ENCODE results near the gene KIF13A.
"Not testable (repeated sequence)": the region's sequence is repeated elsewhere in the genome, so short reads cannot be mapped to it uniquely, and the experiment has no call there.

Gene KIF13A

DNA sequence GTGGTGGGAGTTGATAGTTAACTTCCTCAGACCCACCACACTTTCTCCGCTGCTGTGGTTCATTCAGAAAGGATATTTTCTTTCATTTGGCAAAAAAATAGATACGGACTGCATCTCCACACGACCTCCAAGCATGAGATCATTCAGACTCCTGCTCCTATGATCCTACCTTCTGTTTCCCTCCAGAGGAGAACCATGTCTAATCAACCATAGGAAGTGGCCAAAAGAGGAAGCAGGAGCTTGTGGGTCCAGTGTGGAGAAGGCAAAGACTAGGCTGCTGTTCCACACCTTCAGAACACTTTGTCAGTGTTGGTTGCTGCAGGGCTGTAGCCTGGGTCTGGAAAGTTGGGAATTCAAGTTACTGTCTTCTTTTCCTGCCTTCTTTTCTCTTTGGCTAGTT is 10.6 kb upstream of the KIF13A start:
- no peak for DNase-seq

DNA sequence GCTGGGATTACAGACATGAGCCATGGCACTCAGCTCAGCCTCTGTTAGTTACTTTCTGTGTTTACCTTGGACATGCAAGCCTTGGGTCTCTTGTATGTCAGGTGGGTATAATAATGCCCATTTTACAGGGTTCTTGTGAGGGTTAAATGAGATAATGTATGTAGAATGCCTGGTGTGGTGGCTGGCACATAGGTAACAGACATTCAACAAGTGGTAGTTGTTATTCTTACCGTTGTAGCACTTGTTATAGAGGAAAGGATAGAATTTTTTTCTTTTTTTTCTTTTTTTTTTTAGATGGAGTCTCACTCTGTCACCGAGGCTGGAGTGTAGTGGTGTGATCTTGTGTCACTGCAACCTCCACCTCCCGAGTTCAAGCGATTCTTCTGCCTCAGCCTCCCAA is 8.0 kb upstream of the KIF13A start:
- DNase-seq: no peak

DNA sequence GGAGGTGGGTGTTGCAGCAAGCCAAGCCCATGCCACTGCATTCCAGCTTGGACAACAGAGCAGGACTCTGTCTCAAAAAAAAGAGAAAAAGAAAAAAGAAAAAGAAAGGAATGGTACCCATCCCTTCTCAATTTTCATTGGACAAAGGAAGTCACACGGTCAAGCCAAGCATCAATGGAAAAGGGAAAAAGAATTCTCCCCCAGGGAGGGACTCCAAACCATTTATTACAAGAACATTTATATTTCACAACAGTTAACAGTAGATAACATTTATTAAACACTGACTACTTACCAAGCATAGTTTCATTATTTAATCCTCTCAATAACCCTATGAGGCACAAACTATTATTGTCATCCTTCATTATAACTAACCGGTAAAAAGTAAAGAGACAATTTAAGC is 6.6 kb upstream of the KIF13A start:
- no peak for DNase-seq

DNA sequence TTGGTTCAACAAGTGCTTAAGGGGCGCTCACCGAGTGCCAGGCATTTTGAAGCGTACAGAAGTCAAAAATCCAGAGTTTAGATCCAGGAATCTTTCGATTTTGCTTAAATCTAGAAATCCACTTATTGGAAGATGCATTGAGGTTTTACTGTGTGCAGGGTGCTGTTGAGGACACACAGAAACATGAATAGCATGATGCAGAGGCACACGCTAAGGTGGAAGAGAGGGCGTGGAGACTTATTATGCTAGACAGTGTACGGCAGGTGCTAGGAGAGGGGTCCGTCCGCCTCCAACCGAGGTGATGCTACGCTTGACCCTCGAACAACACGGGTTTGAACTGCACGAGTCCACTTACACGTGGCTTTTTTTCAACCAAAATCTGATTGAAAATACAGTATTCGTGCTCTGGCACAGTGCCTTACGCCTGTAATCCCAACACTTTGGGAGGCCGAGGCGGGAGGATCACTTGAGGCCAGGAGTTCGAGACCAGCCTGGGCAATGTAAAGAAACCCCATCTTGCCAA is 1.0 kb upstream of the KIF13A start:
- DNase-seq: peak; percentile 26

DNA sequence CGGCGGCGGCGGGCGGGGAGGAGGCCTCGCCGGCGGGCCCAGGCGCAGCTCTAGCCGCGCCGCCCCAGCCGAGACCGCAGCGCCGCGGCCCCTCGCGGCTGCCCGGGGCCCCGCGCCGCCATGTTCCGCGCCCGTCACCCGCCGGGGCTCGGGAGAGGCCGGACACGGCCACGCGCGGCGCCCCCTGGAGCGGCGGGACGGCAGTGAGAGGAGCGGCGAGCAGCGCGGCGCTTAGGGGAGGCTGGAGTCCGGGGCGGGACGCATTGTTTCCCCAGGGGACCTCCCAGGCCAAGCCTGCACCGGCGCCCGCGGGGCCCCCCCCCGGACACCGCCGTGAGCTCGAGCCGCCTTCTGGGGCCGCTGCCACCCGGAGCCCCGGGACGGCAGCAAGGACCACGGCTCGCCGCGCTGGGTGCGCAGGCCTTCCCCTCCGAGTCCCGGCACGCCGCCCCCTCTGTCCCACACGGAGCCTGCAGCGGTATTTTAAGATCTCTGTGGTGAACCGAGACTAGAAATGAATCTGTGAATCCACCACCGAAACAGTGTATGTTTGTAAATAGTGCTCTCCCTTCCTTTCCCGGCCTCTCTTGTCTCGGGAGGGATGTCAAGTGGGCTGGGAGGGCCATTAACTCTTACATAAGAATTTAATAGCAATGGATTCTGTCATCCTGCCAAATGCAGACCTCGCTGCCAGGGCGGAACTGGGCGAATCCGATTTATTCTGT is 424 bp upstream of the KIF13A start:
- DNase-seq: no peak

DNA sequence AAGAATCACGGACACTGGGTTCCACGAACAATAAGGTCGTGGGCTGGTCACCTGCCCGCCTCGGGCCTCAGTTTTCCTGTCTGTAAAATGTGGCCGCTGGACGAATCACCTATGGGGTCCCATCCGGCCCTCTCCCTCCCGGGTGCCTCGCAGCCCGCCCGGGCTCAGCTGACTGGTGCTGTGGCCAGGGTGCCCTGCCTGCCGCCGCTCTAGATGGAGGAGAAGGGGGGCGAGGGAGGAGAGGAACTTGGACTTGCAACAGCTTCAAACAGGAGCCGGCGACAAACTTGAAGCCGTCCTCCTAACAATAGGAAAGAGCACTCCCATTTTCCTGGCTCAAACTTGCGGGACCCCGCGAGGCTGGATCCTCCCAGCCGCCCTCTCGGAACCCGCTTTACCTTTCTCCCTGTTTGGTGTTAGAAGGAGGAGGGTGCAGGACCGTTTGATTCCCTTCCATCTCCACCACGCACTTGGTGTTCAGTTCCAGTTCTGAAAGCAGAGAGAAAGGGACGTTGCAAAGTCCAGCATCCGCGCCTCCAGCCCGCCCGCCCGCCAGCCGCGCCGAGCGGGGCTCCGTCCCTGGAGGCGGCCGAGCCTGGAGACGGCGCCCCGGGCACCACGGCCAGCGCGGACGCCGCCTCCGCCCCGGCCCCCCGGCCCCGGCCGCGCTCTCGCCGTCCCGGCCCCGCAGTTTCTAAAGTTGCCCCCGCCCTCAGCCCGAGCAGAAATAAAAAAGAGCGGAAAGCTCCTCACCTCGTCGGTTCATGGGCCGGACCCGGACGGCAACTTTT is 584 bp downstream of the KIF13A start:
- DNase-seq: no peak

DNA sequence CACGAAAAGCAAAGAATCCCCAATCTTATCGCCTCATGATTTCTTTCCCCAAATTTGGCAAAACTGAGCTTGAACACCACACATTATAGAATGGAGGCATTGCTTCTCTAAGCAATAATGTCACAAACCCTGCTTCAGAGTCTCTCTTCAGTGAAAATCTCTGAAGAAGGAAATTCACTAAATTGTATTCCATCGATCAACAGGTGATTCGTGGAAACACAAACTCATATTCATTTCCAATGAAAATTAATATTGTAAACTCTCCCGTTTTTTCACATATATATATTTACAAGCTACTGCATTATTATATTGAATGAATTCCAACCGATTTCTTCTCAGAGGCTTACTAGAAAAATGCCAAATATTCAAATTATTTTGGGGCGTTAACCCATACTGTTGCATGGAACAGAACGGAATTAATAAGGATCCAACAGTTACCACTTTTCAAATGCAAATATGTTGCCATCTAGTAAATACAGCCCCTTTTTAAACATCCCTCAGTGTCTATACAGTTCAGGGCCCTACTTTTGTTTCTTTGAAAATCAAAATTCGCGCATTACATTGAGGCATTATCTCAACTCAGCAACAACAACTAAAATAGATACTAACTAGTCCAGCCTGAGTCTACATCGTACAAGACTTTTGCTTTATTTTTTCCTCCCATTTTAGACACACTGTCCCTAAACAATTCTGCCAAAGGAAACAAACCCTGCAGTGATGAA is 1.3 kb downstream of the KIF13A start:
- no peak for DNase-seq

DNA sequence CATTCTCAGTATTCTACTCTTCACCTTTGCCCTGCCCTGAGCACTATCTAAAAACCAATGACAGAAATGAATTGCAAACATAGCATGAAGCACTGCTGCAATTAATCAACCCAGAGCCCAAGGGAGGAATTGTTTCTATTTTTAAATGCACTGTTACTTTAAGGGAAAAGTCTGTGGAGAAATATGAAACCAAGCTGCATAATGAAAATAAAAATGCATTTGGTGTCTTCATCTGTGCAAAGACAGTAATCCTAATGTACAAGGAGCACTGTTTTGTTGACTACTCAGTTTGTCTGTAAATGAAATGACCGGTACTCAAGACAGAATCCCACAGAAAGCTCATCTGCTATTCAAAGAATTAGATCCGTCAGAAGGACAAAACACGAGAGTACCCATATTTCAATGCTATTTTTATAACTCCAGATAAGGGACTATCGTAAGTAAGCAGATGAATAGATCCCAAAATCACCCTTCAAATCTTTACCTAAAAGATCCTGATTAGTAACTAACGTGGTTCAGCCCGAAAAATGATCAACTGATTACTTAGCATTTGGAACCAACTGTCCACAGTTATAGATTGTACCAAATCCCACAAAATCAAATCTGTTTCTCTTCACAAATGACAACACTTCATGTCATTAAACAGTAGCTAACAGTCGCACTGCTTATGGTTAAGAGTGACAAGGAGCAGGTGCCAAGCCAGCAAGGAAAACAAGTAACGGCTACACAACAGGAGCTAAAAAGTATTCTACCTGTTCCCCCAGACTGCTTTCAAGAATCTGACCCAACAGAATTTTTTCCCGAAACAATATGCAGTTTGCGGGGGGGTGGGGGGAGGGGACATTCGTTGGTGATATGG is 2.4 kb downstream of the KIF13A start:
- no peak for DNase-seq

DNA sequence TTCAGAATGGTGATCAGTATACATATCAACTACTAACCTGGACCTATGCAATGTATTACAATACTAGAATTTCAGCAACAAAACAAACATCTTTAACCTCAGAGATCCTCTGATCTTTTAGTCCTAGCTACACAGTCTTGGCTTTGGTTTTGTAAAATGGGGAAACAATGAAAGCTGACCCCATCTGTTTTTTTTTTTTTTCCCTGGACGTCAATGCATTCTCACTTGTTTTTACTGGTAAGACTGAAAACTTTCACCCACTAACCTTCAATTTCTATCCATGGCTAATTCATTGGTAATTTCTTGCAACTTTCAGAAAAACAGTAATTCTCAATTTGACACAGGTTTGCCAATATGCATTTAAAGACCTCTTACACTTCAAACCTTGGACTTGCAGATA is 3.0 kb downstream of the KIF13A start:
- no peak for DNase-seq

DNA sequence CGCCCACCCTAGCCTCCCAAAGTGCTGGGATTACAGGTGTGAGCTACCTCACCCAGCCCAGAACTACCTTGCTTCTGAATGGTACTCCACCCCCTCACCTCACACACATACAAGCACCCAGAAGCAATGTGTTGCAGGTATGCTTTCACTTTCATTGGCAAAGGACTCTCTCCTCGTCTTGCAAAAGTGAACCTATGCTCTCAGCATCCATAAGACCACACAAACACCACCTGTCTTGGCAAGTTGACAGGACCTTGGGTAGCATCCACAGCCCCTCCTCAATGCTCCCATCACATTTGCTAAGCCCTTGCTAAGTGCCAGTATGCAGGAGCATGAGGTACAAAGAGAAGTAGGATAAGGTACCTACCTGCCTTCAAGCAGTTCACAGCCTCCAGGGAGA is 3.7 kb downstream of the KIF13A start:
- DNase-seq: no peak

DNA sequence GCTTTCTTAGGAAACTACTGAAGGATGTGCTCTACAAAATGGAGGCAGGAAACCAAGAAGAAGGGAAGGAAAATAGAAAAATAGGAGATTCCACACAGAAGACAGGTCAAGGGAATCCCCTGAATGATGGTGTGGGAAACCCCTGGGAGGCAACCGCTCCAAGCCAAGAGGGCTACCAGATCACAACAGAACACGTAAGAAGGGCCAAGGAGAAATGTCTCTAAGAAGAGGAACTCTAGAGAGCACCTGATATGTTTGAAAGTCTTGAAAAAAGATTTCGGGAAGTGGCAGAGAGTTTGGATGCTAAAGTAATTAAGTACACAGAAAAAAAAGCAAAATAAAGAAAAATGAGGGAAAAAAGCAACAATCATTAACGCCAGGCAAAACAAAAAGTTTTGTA is 7.1 kb downstream of the KIF13A start:
- no peak for DNase-seq

DNA sequence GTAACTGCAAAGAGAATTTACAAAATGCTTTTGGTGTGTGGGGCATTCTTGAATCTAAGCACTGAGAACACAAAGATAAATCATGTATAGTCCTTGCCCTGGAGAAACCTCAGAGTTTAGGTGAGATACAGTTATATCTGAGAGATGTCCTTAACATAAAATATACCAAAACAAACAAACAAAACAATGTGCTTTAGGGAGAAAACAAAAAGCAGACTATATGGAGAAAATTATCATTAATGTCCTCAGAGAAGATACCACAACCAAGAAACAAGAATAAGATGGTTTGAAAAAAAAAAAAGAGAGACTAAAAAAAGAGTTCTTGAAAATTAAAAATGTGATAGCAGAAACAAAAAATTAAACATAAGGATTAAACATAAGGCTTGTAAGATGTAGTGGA is 8.0 kb downstream of the KIF13A start:
- DNase-seq: no peak

DNA sequence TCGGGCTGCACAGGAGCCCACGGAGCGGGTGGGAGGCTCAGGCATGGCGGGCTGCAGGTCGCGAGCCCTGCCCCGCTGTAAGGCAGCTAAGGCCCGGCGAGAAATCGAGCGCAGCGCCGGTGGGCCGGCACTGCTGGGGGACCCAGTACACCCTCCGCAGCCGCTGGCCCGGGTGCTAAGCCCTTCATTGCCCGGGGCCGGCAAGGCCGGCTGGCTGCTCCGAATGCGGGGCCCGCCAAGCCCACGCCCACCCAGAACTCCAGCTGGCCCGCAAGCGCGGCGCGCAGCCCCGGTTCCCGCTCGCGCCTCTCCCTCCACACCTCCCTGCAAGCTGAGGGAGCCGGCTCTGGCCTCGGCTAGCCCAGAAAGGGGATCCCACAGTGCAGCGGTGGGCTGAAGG is 11.2 kb downstream of the KIF13A start:
- DNase-seq: not testable (repeated sequence)

DNA sequence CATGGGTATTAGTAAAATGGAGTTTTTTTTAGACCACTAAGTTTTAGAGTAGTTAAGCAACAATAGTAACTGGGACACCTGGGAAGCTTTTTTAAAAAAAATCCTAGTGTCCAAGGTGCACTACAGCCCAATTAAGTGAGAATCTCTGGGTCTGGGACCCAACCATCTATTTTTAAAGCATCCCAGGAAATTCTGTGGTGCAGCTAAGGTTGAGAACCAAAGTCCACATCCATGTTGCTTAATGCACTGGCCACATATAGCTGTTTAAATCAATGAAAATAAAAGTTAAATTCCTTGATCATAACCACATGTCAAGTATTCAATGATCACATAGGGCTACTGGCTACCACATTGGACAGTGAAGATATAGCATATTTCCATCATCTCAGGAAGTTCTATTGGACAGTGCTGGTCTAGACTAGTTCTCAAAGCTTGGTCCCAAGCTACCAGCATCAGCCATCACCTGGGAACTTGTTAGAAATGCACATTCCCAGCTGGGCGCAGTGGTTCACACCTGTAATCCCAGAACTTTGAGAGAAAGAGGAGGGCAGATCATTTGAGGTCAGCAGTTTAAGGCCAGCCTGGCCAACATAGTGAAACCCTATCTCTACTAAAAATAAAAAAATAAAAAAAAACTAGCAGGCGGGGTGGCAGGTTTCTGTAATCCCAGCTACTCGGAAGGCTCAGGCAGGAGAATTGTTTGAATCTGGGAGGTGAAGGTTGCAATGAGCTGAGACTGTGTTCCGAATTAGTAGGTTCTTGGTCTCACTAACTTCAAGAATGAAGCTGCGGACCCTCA is 12.7 kb downstream of the KIF13A start:
- no peak for DNase-seq

DNA sequence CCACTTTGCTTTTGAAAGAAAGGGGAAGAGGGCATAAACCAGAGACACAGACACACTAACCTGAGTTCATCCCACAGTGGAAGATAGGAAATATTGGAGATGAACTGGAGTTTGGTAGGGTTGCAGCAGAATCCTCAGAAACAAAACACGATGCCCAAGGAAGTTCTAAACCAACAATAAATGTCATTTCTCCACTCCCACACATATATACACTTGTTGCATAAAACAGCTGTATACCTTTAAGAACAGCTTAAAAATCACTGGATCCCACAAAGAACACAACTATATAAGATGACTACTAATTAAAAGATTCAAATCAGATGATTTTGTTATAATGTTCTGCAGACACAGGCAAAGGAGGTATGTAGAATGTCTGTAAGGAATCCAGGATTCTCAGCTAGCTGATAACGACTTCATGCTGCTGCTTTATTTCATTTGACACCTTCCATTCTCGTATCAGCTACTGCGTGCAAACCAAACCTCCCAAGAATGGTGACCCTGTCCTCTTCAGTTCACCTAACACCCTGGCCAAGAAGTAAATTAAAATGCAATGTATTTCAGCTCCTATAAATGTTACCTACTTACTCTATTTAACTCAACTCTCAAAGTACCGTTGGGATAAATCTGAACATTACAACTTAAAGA is 14.3 kb downstream of the KIF13A start:
- no peak for DNase-seq

DNA sequence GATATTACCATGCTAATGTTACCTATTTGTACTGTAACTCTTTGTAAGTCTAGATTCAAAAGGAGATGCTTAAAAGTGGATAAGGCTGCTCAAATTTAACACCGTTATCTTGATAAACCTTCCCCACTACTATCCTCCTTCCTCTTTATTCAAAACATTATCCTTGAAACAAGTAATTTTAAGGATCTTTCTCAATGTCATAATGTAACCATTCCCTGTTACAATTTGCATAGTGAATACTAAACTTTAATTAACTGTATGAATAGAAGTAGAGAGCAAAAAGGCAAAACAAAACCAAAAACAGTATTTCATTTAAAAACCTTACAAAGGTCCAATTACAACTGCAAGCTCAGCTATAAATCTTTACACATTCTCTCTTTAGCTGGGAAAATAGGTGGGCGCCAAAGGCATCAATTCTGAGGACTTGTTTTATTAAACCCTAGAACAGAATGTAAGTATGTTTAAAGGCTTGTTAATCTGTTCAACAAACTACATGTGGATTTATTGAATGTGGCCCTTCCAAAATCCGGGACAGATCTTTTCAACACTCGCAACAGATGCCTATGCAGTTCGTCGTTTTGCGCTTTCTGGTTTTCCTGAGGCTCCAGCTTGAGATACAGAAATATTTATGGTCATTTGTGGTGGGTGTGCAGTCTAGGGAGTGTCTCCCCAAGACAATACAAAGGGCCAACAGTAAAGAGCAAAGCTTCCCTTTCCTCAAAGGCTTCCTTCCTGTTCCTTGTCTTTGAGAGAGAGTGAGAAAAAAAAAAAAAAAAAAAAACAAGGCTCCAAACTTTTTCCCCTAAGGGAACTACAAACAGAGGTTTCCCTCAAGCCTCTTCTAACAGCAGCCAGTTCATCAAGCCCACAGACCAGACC is 15.1 kb downstream of the KIF13A start:
- no peak for DNase-seq

DNA sequence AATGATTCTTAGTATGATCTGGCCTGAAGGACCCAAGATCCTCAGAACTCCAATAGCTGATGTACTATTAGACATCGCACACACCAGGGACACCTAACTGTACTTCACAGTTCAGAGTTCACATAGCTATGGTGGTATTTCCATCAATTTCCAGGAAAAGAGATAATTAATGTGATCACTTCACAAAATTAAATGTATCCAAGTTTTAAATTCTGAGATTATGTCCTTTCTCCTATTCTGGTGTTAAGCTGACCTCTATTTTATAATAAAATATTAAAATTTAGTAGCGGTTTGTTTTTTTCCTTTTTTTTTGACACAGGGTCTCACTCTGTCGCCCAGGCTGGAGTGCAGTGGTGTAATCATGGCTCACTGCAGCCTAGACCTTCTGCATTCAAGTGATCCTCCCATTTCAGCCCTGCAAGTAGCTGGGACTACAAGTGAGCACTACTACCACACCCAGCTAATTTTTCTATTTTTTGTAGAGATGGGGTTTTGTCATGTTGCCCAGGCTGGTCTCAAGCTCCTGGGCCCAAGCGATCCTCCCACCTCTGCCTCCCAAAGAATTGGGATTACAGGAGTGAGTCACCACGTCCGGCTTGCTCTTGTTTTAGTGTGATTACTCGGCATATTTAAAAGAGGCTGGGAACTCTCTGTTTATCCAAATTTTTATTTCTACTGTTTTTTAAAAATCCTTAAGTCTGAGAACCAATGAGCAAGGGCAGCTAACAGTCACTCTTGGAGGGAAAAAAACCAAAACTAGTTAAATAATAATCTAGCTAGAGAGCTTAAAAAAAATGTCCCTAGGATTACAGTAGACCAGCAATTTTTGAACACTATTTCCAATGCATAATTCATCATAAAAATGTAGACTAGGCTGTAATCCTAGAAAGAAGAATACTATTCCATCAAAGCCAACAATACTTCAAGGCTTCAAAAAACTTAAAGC is 16.0 kb downstream of the KIF13A start:
- no peak for DNase-seq

DNA sequence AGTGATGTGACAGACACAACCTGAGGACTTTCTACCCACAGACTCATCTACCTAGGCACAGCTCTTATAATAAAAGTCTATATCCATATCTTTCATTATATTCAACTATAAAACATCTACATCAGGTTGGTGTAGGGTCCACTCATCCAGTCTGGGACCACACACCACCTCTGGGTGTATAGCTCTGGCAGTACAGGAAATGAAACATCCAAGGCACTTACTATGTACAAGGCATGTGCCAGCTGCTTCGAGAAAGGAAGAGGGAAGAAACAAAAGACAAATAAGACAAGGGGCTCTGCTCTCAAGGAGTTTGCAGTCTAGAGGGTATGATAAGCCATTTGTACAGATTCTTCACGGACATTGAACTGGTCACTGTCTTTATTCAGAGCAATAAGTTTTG is 18.6 kb downstream of the KIF13A start:
- no peak for DNase-seq

All from NCI-H524 treated with DMSO at 0.1 percent for 48 hours (cell line).